ENCODE measurements around the gene TMEM187.

DNA sequence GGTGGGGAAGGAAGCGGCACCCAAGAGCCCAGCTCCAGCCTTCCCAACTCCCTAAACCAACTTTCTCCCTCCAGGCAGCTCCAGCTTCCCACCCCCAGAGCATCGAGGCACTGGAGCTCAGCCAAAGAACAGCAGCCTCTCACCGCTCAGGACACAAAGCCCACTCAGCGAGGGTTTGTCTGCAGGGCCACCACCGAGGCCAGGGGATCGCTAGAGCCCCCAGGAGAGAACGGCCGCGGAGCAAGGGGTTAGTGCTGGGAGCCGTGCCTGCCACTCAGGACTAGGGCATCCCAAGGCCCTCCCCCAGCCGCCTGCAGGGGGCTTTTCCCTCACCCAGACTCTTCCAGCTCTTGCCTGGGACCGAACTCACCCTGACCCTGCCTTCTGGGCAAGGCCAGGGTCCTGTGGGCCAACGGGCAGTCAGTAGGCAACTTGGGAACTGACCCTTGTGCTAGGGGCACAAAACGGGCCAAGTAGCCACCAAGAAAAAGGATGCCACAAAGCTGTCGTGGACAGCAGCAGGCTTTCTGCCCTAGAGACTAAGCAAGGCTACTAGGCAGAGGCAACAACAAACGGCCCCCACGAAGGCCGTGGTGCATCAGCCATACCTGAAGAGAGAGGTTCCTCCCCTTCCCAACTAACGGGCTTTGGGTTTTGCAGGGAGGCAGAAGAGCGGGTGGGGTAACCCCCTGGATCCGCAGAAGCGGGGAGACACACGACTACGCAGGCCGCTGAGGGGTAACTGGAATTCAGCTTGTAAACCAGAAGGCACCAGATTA lies 3.2 kb upstream of the TMEM187 start:
- no peak for TF ChIP-seq YY1 (IDR thresholded peaks at IDR 0.05; ENCODE audit: low read depth)
- TF ChIP-seq MAX (IDR thresholded peaks at IDR 0.05): no peak
- no peak for TF ChIP-seq EGR1 (IDR thresholded peaks at IDR 0.05)
- TF ChIP-seq FOXM1 (IDR thresholded peaks at IDR 0.05; ENCODE audit: borderline replicate concordance, low read depth): no peak
- TF ChIP-seq RAD21 (IDR thresholded peaks at IDR 0.05; ENCODE audit: low read depth): no peak
- TF ChIP-seq, protein P1, sequence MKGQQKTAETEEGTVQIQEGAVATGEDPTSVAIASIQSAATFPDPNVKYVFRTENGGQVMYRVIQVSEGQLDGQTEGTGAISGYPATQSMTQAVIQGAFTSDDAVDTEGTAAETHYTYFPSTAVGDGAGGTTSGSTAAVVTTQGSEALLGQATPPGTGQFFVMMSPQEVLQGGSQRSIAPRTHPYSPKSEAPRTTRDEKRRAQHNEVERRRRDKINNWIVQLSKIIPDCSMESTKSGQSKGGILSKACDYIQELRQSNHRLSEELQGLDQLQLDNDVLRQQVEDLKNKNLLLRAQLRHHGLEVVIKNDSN (IDR thresholded peaks at IDR 0.05): no peak
- TF ChIP-seq CEBPB (IDR thresholded peaks at IDR 0.05): no peak
